GM12872 (cell line): ENCODE data around the gene PCDHB1.

Source experiments
- CTCF ChIP-seq: IDR thresholded peaks from 3 replicates; pipeline ENCODE4 v1.5.1; 2011; ENCODE audit warnings: low read depth, mild to moderate bottlenecking, low read length, moderate library complexity; ENCODE audit not compliant: insufficient read depth

PCDHB1 gene

DNA sequence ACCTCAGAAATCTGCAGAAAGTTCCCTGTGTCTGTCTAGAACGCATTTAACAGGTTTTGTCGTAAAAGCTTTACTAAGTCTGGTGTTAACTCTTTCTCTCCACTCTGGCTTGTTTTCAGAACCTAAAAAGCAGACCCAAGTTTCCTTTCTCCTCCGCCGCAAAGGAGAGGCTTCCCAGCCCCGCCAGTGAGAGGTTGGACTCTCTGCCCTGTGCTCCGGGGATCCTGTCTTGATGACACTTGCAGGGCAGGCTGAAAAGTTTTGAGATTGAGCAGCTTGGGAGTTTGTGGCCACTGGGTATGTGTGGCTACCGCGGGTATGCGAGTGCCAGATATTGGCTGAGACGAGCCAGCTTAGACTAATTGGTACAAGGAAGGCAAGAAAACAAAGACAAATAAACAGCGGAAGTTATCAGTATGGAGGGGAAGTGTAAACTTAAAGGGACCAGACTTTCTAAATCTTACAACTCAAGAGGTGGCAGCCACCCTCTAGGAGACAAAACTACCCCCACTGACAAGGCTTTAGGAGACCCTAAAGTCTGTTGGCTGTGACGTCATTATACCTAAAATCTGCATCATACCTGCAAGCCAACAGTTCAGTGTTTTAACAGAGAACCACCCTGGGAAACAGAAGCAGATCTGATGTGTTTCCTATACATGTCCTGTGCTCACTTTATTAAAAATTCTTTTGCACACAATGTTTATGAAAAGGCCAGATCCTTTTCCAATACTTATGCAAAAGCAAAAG, 41.0 kb upstream of the PCDHB1 start:
- no peak for TF ChIP-seq CTCF

- TF ChIP-seq CTCF = no peak
These were observed 33.2 kb upstream of the PCDHB1 start for GRCh38 chr5:141017943-141018342.

- no peak for TF ChIP-seq CTCF
These were observed 28.8 kb upstream of the PCDHB1 start for GRCh38 chr5:141022384-141022783.

DNA sequence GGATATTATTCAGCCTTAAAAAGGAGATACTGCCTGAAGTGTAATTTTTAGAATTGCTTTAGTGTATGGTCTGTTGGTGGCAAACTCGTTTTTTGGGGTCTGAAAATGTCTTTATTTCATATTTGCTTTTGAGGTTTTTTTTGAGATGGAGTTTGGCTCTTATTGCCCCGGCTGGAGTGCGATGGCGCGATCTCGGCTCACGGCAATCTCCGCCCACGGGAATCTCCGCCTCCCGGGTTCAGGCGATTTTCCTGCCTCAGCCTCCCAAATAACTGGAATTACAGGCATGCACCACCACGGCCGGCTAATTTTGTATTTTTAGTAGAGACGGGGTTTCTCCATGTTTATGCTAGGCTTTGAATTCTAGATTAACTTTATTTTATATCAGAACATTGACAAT, 20.2 kb upstream of the PCDHB1 start:
- TF ChIP-seq CTCF = no peak

- TF ChIP-seq CTCF = no peak
These were observed 18.5 kb upstream of the PCDHB1 start for GRCh38 chr5:141032626-141033025.

DNA sequence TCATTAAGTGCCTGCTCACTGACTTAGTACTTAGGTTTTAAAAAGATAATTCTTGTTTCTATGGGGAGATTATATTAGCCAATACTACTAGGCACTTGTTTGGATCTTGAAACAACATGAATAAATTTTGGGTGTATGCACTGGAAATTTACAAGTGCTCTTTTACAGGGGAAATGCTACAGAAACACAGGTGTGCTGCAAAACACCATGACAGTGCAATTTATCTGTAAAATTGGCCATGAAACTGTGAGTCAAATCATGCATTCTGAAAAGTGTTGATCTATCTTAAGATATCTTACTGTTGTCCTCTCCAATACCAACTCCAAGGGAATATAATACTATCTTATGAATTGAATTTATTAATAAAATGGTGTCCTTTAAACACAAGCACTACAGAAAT, 12.1 kb upstream of the PCDHB1 start:
- no peak for TF ChIP-seq CTCF

DNA sequence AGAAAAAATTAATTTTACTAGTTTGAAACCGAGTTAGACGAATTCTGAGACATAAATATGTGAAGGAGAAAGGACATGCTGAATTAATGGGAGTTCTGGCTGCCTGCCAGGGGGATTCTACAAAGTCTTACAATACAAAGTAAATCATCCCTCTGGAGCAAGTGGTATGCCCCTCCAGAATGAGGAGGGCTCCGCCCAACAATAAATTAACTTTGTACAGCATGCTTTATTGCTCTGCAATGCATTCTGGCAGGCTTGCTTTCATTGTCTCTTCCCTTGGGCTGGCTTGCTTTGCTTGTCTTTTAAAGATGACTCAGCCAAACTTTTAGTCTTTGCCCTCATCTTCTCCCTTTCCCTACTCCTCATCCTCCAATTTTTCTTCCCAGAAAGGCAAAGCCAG, 11.7 kb upstream of the PCDHB1 start:
- no peak for TF ChIP-seq CTCF
